NCI-H446 treated with DMSO at 0.1 percent for 48 hours (cell line): Measurements from ENCODE around the gene ZNF184.
A peak's percentile ranks its signal among the peaks of the same experiment; 100 is the strongest.

Source experiments
- DNase-seq: peaks from one replicate; lab custom pipeline; 2025; lab: John Stamatoyannopoulos, UW

The ZNF184 gene

DNA sequence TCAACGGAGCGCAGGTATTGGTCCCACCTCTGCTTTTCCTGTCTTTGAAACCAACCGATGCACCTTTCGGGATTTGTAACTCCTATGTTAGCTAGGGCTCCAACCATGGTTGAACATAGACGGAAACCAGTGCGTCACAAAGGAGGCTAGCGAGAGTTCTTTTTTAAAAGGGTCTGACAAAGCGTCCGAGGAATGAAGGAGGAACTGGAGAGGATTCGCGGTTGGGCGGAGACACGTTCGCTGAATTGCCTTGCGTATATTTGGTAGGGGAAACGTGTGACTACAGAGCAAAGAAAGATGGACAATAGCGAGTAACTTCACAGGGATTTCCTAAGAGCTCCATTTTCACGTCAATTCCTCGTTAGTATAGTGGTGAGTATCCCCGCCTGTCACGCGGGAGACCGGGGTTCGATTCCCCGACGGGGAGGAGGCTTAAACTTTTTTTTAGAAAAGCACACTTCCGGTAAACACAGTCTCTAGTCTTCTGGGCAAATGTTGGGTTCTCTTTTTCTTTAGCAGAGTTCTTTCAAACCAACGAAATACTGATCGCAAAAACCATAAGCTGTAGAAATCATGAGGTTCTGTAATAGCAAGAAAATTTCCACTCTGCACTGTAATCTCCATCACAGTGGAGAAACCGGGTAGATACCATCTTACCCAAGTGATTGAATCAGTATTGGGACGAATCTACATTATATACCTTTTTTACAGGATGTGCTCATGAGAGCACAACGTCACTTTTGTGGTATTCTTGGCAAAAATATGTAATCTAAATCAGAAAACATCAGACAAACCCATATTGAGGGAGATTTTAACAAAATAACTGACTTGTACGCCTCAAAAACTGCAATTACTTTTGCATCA lies 6.6 kb upstream of the ZNF184 start:
- peak; percentile 73 for DNase-seq

DNA sequence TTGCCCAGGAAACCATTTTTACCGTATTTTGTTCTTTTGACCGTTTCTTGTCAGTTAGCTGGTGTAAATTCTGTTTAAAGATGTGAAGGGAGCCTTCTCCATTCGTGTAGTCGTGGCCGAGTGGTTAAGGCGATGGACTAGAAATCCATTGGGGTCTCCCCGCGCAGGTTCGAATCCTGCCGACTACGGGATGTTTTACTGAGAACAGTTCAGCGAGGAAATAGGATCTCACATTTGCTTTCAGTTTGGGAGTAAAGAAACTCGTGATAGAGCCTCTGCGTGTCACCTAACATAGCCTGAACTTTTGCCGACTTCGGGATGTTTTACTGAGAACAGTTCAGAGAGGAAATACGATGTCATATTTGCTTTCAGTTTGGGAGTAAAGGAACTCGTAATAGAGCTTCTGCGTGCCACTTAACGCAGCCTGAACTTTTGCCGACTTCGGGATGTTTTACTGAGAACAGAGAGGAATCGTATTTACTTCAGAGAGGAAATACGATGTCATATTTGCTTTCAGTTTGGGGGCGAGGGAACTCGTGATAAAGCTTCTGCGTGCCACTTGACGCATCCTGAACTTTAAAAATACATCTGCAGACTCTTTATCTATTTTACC lies 5.9 kb upstream of the ZNF184 start:
- peak; percentile 77 for DNase-seq

DNA sequence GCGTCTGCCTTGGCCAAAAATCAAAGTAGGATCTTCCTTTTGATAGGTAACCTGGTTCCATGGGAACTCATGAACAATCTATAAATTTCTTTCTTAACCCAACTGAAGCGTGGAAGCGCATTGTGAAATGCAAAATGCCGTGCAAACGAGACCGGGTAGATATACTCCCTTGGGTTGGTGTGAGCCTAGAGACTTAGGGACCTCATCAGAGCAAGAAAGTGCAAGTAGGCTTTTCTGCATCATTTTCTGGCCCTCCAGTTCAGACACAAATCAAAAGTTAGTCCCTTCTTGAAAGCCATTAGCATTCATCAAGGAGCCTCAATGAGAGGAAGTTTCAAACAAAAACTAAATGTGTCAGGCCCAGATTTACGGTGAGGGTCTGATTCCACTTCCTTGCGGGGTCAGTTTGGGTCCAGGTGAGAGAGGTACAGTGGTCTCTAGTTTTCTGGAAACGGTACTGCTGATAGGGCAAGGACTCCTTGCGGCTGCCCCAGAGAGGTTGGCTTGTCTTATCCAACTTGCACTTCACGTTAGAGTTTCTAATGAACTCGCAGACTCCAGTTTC lies 5.3 kb upstream of the ZNF184 start:
- DNase-seq: no peak

DNA sequence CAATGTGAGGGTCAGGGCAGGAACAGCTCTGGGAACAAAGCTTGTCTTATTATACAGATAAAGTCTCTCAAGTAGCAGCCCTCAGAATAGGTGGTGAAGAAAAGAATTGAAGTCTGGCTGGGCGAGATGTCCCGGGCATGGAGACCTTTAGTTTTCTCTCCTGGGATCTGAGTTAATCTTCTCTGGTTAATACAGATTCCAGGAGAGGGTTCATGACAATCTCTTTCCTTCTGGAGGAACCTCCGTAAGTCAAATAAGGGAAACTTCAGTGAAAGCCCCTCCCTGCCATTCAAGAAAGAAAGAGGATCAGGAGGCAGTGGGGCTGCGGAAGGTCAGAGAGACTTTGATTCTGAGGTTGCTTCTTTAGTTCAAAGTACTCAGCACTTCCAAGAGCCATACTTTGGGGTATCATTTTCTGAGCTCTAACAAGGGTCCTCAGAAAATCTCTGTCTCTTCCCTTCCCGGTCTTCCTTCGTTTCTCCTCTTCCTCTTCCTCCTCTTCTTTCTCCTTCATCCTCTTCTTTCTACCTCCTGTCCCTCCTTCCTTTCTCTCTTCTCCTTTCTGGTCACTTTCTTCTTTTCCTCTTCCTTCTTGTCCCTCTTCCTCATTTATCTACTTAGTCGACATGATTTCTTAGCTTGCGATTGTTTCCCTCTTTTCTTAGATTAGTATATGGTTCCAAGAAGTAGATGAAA lies 4.6 kb upstream of the ZNF184 start:
- no peak for DNase-seq

DNA sequence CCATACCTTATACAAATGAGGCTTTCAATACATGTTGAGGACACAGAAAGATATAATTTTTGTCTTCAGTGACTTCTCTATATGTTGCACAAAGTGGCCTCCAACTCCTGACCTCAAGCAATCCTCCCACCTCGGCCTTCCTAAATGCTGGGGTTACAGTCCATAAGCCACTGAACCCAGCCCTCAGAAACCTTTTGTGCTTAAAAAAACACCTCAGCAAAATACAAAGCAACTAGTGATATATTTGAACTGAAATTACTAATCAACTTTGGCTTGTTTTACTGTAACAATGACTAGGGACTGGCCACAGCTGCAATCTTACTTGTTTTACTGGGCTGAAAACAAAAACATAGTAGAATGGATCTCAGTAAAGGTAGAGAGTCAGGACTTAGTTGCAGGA lies 3.2 kb upstream of the ZNF184 start:
- no peak for DNase-seq

DNA sequence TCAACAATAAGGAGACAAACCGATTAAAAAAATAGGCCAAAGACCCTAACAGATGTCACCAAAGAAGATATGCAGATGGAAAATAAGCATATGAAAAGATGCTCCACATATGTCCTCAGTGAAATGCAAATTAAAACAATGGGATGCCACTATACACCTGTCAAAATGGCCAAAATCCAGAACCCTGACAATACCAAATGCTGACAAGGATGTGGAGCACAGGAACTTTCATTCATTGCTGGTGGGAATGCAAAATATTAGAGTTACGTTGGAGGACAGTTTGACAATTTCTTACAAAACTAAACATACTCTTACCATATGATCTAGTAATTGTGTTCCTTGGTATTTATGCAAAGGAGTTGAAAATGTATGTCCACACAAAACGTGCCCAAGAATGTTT lies 1.8 kb upstream of the ZNF184 start:
- no peak for DNase-seq

DNA sequence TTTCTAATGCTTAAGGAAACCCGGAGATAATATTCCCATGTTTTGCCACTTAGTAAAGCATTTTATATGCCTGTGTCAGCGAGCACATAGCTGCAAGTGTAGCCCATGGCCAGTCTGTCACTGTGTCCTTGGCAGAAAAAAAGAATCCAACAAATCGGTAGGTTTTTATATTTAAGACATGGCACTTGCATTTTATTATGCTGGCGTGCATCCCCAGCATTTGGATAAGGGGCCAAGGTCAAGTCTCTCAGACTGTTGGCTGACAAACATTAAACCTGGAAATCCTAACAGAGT lies 1.2 kb upstream of the ZNF184 start:
- DNase-seq: no peak

DNA sequence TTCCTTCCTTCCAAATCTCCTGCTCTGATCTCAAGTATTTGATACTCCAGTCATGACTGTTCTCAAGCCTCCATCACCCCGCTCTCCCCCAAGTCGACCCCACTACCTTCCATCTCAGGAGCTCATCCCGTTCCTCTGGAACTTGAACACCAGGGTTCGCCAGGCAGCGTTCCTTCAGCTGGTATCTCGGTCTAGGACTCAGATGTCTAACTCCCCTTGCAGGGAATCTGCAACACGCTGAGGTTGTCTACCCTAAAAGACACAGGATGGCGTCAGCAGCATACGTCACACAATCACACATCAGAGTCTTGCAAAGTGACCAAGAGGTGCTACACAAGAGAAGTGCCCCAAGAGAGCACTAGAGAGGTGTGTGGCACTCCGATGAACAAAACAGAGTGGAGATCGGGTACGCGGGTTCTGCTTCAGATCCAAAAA lies 706 bp downstream of the ZNF184 start:
- peak; percentile 67 for DNase-seq

DNA sequence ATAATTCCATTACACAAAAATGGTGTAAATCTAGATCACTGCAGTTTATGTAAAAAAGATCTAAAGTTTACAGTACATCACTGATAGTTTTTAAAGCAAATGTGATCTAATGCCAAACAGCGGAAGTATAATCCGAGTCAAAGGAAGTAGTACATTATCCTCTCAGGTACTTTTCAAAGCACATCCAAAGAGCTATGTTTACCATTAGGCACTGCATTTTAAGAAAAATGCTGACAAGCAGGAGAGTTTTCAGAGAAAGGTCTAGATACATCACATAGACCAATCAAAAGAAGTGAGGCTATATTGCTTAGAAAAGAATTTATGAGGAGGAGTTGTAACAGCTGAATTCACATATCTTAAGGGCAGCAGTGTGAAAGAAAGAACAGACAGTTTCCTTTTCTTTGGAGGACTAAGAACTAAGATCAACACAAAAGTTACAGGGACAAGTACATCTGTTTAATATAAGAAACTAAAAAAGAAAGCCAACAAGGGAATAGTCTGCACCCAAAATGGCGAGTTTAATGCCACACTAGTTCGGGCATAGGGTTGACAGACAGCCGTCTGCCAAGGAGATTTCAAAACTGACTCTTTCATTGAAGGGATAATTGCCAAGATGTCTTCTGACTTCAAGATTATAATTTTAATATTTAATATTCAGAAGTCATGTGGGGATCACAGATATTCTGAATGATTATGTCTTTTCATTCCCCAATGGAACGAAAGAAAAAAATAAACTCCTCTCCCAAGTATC lies 1.4 kb downstream of the ZNF184 start:
- no peak for DNase-seq

DNA sequence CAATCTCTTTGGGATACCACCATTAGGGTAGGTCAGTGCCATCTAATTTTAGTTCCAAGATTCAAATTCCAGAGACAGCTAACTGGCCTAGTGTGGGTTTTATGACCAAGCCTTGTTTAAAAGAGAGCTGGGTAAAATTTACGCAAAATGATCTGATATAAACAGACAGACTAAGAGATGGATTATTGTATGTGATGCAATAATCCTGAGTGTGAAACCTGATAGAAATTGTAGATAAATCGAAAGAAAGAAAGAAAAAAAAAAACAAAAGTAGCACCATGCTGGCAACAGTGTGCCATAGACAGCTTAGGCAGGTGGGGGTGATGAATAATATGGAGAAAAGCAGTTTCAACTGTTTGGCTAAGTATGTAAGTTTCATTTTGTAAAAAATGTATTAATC lies 2.9 kb downstream of the ZNF184 start:
- DNase-seq: no peak

DNA sequence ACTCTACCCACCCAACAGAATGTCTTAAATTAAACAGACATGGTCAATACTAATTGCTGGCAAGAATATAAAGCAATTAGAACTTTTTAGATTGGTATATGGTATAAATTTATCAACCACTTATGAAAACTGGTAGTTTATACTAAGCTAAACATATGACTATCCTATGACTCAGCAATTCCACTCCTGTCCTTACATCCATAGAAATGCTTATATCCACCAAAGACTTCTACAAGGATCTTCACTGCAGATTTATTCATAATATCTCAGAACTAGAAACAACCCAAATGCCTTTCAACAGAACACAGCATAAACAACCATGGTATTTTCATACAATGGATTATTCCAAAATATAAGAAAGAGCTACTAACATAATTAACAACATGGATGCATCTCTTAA lies 4.6 kb downstream of the ZNF184 start:
- no peak for DNase-seq

DNA sequence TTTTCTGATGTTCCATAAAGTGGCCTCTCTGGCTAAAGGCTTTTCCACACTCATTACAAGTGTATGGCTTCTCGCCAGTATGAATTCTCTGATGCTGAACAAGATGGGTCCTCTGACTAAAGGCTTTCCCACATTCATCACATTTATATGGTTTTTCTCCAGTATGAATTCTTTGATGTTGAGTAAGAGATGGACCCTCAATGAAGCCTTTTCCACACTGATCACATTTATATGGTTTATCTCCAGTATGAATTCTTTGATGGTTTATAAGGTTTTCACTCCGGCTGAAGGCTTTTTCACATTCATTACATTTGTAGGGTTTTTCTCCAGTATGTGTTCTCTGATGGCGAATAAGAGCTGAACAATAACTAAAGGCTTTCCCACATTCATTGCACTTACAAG lies 20.4 kb downstream of the ZNF184 start:
- DNase-seq: no peak

DNA sequence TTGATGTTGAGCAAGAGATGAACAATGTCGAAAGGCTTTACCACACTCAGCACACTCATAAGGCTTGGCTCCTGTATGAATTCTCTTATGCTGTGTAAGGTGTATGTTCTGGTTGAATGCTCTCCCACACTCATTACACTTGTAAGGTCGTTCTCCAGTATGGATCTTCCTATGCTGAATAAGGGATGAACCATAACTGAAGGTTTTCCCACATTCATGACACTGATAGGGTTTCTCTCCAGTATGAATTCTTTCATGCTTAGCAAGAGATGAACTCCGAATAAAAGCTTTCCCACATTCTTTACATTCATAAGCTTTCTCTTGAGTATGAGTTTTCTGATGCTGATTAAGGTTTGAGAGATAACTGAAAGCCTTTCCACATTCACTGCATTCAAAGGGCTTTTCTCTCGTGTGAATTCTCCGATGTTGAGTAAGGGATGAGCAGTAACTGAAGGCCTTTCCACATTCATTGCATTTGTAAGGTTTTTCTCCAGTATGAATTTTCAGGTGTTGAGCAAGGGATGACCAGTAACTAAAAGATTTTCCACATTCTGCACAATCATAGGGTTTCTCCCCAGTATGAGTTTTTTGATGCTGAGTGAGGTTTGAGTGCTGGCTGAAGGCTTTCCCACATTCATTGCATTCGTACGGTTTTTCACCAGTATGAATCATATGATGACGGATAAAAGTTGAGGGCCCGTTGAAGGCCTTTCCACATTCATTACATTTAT lies 21.1 kb downstream of the ZNF184 start:
- DNase-seq: no peak

DNA sequence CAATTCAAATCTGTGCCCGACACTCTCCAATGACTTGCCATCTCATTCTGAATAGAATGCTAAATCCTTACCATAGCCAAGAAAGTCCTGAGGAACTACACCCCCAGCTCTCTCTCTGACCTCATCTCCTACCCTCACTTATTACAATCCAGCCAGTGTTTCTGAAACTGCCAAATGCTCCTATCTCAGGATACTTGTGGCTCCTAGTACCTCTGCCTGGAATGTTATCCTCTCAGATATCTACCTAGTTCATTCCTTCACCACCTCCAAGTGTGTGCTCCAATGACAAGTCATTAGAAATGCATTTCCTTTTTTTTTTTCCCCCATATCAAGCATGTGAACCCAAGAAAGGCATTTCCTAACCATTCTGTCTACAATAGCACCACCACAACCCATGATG lies 24.4 kb downstream of the ZNF184 start:
- no peak for DNase-seq

DNA sequence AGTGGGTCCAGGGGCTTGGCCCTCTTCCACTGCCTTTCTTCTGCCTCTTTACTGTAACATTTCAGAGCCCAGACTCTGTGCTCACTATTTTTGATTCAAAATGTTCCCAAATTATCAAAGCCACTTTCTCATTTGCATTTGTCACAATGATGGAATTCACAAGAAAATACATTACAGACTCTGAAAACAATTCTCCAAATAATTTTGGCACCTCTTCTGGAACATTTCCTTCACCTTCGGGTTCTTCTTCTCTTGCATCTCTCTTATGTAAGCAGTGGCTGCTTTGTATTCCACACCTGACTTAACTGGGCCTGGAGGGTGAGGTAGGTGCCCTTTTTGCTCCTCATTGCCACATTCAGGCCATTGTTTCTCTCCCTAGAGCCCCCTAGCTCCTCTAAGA lies 30.0 kb downstream of the ZNF184 start:
- no peak for DNase-seq

DNA sequence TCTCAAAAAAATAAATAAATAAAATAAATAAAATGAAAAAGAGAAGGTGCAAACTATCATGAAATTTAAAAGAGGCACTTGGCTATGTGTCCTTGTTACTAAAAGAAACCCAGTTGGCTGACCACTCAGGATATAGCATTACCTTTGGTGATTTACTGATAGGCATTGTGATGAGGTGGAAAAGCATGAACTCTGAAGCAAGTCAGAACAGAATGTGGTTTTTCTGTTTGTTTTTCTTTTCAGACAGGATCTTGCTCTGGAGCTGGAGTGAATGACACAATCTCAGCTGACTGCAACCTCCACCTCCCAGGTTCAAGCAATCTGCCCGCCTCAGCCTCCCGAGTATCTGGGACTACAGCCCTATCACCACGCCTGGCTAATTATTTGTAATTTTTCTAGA lies 31.9 kb downstream of the ZNF184 start:
- DNase-seq: no peak

DNA sequence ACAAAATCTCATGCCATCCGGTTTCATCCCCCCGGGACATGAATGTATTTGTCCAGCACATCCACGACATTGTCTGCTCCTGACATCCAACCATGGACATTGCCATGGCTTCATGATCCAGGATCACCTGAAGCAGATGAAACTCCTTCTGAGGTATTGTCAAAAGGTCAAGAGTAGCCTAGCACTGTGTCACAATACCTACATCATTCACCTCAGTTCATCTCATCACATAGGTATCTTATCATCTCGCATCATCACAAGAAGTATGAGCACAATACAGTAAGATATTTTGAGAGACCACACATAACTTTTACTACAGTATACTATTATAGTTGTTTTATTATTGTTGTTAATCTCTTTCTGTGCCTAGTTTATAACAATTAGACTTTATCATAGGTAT lies 33.5 kb downstream of the ZNF184 start:
- no peak for DNase-seq

DNA sequence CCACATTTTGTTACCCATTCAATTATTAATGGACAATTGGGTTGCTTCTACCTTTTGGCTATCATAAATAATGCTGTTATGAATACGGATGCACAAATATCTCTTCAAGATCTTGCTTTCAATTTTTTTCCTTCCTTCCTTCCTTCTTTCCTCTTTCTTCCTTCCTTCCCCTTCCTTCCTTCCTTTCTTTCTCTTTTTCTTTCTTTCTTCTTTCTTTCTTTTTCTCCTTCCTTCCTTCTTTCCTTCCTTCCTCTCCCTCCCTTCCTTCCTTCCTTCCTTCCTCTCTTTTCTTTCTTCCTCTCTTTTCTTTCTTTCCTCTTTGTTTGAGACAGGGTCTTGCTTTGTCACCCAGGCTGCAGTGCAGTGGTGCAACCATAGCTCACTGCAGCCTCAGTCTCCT lies 39.2 kb downstream of the ZNF184 start:
- DNase-seq: no peak

DNA sequence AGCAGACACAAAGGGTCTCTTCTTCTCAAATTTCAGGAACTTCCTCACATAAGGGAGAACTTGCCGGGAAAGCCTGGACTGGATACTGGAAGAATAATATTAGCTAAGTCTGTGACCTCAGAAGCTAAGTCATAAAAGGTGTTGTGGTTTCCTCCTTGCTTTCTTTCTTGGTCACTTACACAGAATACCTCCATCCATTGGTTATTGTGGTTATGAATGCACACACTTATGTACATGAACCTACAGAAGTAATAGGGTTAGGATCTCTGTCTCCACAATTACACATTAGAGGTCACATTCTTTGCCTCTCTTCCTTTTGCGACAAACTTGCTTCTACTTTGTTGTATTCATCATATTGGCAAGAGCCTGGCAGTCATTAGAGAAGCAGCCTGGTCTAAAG lies 43.9 kb downstream of the ZNF184 start:
- no peak for DNase-seq

DNA sequence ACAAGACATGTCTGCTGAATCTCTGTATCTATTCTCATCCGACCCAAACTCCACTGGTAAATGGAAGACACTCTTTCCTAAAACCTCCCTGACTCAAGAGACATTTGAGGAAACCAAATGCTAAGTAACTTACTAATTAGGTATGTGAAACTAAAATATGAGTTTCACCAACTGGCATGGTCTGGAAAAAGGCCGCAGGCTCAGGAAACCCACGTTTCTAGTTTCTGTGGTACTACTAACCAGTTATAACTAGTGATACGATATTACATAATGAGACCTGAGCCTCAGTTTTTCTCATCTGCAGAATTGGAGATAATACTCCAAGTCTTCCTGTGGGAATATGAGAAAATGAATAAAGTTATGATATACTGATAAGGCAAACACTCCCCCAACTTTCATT lies 44.4 kb downstream of the ZNF184 start:
- no peak for DNase-seq

DNA sequence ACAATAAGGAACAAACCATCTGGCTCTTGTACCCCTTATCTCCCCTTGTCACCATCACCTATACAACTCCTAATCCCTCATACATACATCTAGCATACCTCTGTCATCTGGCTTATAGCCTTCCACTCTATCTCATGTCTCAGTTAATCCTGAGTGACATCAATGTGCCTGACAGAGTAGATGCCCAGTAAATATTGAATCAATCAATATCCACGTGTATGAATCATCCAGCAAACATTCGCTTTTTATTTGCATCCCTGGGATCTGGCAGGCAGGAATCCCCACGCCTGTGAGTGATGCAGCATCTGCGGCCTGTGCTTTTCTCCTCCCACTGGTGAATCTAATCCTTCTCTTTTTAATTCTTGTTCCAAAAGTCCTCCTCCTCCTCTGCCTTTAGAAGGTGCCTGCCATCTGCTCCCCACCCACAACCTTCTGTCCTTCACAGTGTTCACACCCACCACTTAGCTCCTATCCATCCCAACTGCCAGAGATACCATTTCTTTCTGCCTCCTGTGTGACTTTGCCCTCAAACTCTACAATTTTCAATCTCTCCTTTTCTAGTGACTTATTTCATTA lies 46.8 kb downstream of the ZNF184 start:
- no peak for DNase-seq
